Measurements from ENCODE around the gene BTRC.
"Not testable (repeated sequence)": the region's sequence is repeated elsewhere in the genome, so short reads cannot be mapped to it uniquely, and the experiment has no call there.

BTRC gene

GRCh38 chr10:101355072-101355706, 1.2 kb downstream of the BTRC start:
- Histone ChIP-seq H3K36me3 (ENCODE audit: control insufficient read depth, insufficient read depth, low read length) (no peaks in the 10 kb centered on the region), H3K4me1 (ENCODE audit: control insufficient read depth, insufficient read depth, low read length) (peaks cover 7% of the 10 kb centered on the region), H3K27ac (ENCODE audit: low read depth, low read length) (peak overlapping the region; percentile 92), H3K4me3 (ENCODE audit: low read length) (peak overlapping the region; percentile 94), H3K27me3 (ENCODE audit: control insufficient read depth, insufficient read depth, low read length) (no peaks in the 10 kb centered on the region), H3K9ac (ENCODE audit: low read length) (peak overlapping the region; percentile 25)

GRCh38 chr10:101356132-101356531, 2.2 kb downstream of the BTRC start:
- Histone ChIP-seq H3K4me3 (ENCODE audit: low read length) (no peak overlapping the region), H3K36me3 (ENCODE audit: control insufficient read depth, insufficient read depth, low read length) (no peaks in the 10 kb centered on the region), H3K9ac (ENCODE audit: low read length) (no peak overlapping the region), H3K4me1 (ENCODE audit: control insufficient read depth, insufficient read depth, low read length) (peaks cover 7% of the 10 kb centered on the region), H3K27ac (ENCODE audit: low read depth, low read length) (no peak overlapping the region), H3K27me3 (ENCODE audit: control insufficient read depth, insufficient read depth, low read length) (no peaks in the 10 kb centered on the region)

DNA sequence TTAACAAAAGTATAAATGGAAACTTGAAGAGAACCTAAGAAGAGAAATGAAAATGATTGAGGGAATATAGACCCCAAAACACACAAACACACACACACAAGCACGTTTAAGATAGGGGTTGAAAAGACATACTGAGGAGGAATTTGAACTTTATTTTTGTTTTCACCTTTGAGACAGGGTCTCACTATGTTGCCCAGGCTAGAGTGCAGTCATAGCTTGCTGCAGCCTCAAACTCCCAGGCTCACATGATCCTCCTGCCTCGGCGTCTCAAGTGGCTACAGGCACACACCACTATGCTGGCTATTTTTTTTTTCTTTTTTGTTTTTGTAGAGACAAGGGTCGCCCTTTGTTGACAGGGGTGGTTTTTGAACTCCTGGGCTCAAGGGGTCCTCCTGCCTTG, 4.0 kb downstream of the BTRC start:
- Histone ChIP-seq H3K27ac (ENCODE audit: low read depth, low read length) (no peak overlapping the region), H3K4me3 (ENCODE audit: low read length) (no peak overlapping the region), H3K27me3 (ENCODE audit: control insufficient read depth, insufficient read depth, low read length) (no peaks in the 10 kb centered on the region), H3K4me1 (ENCODE audit: control insufficient read depth, insufficient read depth, low read length) (peaks cover 7% of the 10 kb centered on the region), H3K36me3 (ENCODE audit: control insufficient read depth, insufficient read depth, low read length) (no peaks in the 10 kb centered on the region), H3K9ac (ENCODE audit: low read length) (no peak overlapping the region)

GRCh38 chr10:101358706-101359300, 4.8 kb downstream of the BTRC start:
- Histone ChIP-seq H3K4me1 (ENCODE audit: control insufficient read depth, insufficient read depth, low read length) (peaks cover 7% of the 10 kb centered on the region), H3K27ac (ENCODE audit: low read depth, low read length) (no peak overlapping the region), H3K36me3 (ENCODE audit: control insufficient read depth, insufficient read depth, low read length) (no peaks in the 10 kb centered on the region), H3K9ac (ENCODE audit: low read length) (no peak overlapping the region), H3K27me3 (ENCODE audit: control insufficient read depth, insufficient read depth, low read length) (no peaks in the 10 kb centered on the region), H3K4me3 (ENCODE audit: low read length) (no peak overlapping the region)

DNA sequence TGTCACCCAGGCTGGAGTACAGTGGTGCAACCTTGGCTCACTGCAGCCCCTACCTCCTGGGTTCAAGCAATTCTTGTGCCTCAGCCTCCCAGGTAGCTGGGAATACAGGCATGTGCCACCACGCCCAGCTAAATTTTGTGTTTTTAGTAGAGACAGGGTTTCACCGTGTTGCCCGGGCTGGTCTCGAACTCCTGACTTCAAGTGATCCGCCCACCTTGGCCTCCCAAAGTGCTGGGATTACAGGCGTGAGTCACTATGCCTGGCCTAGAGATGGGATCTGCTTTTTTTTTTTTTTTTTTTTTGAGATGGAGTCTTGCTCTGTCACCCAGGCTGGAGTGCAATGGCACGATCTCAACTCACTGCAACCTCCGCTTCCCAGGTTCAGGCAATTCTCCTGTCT, 6.1 kb downstream of the BTRC start:
- not testable (repeated sequence) for H3K36me3 ChIP-seq (ENCODE audit: control insufficient read depth, insufficient read depth, low read length); H3K9ac ChIP-seq (ENCODE audit: low read length); H3K4me1 ChIP-seq (ENCODE audit: control insufficient read depth, insufficient read depth, low read length); H3K27ac ChIP-seq (ENCODE audit: low read depth, low read length); H3K27me3 ChIP-seq (ENCODE audit: control insufficient read depth, insufficient read depth, low read length); H3K4me3 ChIP-seq (ENCODE audit: low read length)

DNA sequence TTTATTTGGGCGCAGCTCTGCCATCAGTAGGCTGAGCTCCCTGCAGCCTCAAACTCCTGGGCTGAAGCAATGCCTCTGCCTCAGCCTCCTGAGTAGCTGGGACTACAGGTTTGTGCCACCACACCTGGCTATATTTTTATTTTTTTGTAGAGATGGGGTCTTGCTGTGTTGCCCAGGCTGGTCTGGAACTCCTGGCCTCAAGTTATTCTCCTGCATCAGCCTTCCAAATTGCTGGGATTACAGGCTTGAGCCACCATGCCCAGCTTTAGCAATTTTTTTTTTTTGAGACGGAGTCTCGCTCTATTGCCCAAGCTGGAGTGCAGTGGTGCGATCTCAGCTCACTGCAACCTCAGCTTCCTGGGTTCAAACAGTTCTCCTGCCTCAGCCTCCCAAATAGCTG, 6.9 kb downstream of the BTRC start:
- not testable (repeated sequence) for H3K27me3 ChIP-seq (ENCODE audit: control insufficient read depth, insufficient read depth, low read length); H3K4me3 ChIP-seq (ENCODE audit: low read length); H3K27ac ChIP-seq (ENCODE audit: low read depth, low read length); H3K36me3 ChIP-seq (ENCODE audit: control insufficient read depth, insufficient read depth, low read length); H3K4me1 ChIP-seq (ENCODE audit: control insufficient read depth, insufficient read depth, low read length); H3K9ac ChIP-seq (ENCODE audit: low read length)

DNA sequence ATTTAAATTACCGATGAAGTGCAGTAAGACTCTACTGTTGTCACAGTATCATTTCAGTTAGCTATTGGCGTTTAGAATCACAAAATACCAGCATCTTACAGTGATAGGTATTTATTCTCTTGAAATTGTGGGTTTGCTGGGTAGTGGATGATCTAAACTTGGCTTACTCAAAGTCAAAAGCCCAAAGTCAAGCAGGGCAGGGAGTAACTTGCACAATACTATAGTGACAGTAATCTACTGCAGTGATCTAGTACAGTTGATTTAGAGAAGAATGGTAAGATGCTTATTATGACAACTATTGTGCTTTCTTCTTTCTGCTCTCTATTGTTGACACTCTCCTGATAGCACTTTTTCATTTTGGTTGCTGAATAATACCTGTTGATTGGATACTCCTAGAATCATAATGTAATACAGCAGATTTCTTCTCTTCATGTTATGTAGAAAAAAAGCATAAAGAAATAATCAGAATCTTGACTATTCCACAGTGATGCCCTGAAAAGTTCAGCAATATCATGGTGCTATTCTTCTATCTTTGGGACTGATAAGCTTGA, 10.0 kb downstream of the BTRC start:
- H3K9ac ChIP-seq (ENCODE audit: low read length) = no peak overlapping the region
- no peaks in the 10 kb centered on the region for H3K4me1 ChIP-seq (ENCODE audit: control insufficient read depth, insufficient read depth, low read length)
- no peak overlapping the region for H3K27ac ChIP-seq (ENCODE audit: low read depth, low read length)
- no peak overlapping the region for H3K4me3 ChIP-seq (ENCODE audit: low read length)
- no peaks in the 10 kb centered on the region for H3K36me3 ChIP-seq (ENCODE audit: control insufficient read depth, insufficient read depth, low read length)
- no peaks in the 10 kb centered on the region for H3K27me3 ChIP-seq (ENCODE audit: control insufficient read depth, insufficient read depth, low read length)

- H3K9ac ChIP-seq (ENCODE audit: low read length) = no peak overlapping the region
- no peaks in the 10 kb centered on the region for H3K27me3 ChIP-seq (ENCODE audit: control insufficient read depth, insufficient read depth, low read length)
- no peak overlapping the region for H3K4me3 ChIP-seq (ENCODE audit: low read length)
- no peaks in the 10 kb centered on the region for H3K36me3 ChIP-seq (ENCODE audit: control insufficient read depth, insufficient read depth, low read length)
- H3K27ac ChIP-seq (ENCODE audit: low read depth, low read length) = no peak overlapping the region
- no peaks in the 10 kb centered on the region for H3K4me1 ChIP-seq (ENCODE audit: control insufficient read depth, insufficient read depth, low read length)
Measured at GRCh38 chr10:101364721-101365120, 10.8 kb downstream of the BTRC start.

- no peaks in the 10 kb centered on the region for H3K27me3 ChIP-seq (ENCODE audit: control insufficient read depth, insufficient read depth, low read length)
- H3K4me1 ChIP-seq (ENCODE audit: control insufficient read depth, insufficient read depth, low read length) = no peaks in the 10 kb centered on the region
- no peaks in the 10 kb centered on the region for H3K36me3 ChIP-seq (ENCODE audit: control insufficient read depth, insufficient read depth, low read length)
- H3K27ac ChIP-seq (ENCODE audit: low read depth, low read length) = no peak overlapping the region
- H3K9ac ChIP-seq (ENCODE audit: low read length) = no peak overlapping the region
- H3K4me3 ChIP-seq (ENCODE audit: low read length) = no peak overlapping the region
Measured at GRCh38 chr10:101367569-101368453, 13.8 kb downstream of the BTRC start.

GRCh38 chr10:101373063-101373462, 19.1 kb downstream of the BTRC start:
- Histone ChIP-seq H3K27ac (ENCODE audit: low read depth, low read length) (no peak overlapping the region), H3K27me3 (ENCODE audit: control insufficient read depth, insufficient read depth, low read length) (no peaks in the 10 kb centered on the region), H3K4me1 (ENCODE audit: control insufficient read depth, insufficient read depth, low read length) (no peaks in the 10 kb centered on the region), H3K4me3 (ENCODE audit: low read length) (no peak overlapping the region), H3K9ac (ENCODE audit: low read length) (no peak overlapping the region), H3K36me3 (ENCODE audit: control insufficient read depth, insufficient read depth, low read length) (peaks cover 4% of the 10 kb centered on the region)

GRCh38 chr10:101373993-101374392, 20.0 kb downstream of the BTRC start:
- H3K4me3 ChIP-seq (ENCODE audit: low read length); H3K36me3 ChIP-seq (ENCODE audit: control insufficient read depth, insufficient read depth, low read length); H3K9ac ChIP-seq (ENCODE audit: low read length); H3K27ac ChIP-seq (ENCODE audit: low read depth, low read length); H3K27me3 ChIP-seq (ENCODE audit: control insufficient read depth, insufficient read depth, low read length); H3K4me1 ChIP-seq (ENCODE audit: control insufficient read depth, insufficient read depth, low read length): not testable (repeated sequence)

GRCh38 chr10:101375076-101375475, 21.1 kb downstream of the BTRC start:
- no peaks in the 10 kb centered on the region for H3K27me3 ChIP-seq (ENCODE audit: control insufficient read depth, insufficient read depth, low read length)
- H3K9ac ChIP-seq (ENCODE audit: low read length) = no peak overlapping the region
- no peaks in the 10 kb centered on the region for H3K4me1 ChIP-seq (ENCODE audit: control insufficient read depth, insufficient read depth, low read length)
- H3K27ac ChIP-seq (ENCODE audit: low read depth, low read length) = no peak overlapping the region
- H3K36me3 ChIP-seq (ENCODE audit: control insufficient read depth, insufficient read depth, low read length) = peaks cover 4% of the 10 kb centered on the region
- no peak overlapping the region for H3K4me3 ChIP-seq (ENCODE audit: low read length)

Data from rectal smooth muscle tissue (tissue), 1 donor.